Stimulated activated CD8-positive, alpha-beta memory T cell treated with anti-CD3 and anti-CD28 coated beads, Interleukin-7, amount 100 ng/mL, for 48 hours (primary cell): ENCODE measurements around the gene FOXP1.
"Not testable (repeated sequence)": the region's sequence is repeated elsewhere in the genome, so short reads cannot be mapped to it uniquely, and the experiment has no call there.

Source experiments
- DNase-seq, 2 donors: peaks; one replicate each; pipeline ENCODE4 v3.0.0-alpha.2; 2020; ENCODE audit warnings: low read depth in 1 of 2; ENCODE audit errors: extremely low read depth in 1 of 2

Gene FOXP1

DNA sequence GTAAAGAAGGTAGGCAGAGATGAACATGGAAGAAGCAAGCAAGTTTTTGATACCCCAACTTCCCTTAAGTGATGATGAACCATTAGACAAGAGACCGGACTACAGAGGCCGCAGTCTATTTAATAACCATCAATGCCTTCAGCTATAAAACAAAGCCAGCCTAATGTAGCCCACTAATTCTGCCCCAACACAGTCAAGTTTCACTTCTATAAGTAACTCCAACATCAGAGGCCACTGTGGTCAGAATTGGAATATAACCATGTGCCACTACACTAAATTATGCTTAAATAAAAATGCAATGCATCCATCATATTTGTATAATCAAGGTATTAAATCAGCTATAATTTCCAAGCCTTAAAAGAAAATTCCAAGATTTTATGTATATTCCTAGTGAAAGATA, 234.7 kb downstream of the FOXP1 start:
- DNase-seq: no peak

DNA sequence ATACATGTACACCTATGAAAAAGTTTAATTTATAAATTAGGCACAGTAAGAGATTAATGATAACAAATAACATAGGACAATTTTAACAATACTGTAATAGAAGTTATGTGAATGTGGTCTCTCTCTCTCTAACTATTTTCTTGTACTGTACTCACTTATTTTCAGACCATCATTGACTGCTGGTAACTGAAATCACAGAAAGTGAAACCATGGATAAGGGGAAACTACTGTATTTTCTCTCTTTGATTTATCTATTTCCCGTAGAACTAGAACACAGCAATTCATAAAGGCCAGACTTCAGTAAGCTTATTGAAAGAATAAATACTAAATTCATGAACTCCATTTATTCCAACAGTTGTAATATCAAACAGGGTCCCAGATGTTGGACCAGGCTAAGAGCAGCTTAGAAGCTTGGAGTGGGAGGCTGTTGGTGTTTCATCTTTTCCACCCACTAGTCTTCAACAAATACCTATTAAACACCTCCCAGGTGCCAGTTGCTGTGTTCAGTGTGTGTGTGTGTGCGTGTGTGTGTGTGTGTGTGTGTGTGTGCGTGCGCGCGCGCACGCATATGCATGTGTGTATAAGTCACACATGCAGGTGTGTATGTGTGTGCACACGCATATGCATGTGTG, 235.4 kb downstream of the FOXP1 start:
- no peak for DNase-seq

GRCh38 chr3:71346061-71346460, 237.5 kb downstream of the FOXP1 start:
- no peak for DNase-seq

GRCh38 chr3:71345429-71346040, 238.0 kb downstream of the FOXP1 start:
- DNase-seq: no peak

DNA sequence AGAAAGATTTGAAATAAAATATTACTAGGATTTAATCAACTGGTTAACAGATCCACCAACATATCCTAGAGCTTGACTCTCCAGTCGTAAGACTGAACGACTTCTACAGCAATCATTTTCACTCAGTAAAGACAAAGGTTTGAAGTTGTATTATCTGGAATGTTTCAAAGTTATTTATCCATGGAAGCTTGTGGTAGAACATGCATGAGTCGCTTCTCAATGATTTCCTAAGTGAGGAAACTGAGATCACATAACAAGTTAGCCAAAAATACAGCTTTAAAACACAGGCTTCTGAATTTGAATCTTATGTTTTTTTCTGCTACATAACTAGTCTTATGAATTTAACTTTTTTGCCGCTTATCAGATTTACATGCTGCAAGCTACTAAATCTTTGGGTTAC, 241.8 kb downstream of the FOXP1 start:
- DNase-seq: no peak

DNA sequence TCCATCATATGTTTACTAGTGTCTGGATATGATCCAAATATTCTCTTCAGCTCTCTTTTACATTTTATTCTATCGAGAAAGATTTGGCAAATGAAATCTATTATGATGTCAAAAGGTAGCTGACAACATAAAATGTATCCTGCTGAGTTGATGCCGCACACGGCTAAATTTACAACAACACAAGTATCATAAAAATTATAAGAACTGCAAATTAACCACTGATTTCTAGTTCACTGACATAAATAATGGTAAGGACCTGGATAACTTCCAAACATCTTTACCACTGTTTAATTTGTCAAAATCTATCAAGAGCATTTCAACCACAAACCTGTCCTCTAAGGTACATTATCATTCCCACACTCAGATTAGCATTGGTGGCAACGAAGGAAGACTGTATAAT, 244.5 kb downstream of the FOXP1 start:
- DNase-seq: no peak

DNA sequence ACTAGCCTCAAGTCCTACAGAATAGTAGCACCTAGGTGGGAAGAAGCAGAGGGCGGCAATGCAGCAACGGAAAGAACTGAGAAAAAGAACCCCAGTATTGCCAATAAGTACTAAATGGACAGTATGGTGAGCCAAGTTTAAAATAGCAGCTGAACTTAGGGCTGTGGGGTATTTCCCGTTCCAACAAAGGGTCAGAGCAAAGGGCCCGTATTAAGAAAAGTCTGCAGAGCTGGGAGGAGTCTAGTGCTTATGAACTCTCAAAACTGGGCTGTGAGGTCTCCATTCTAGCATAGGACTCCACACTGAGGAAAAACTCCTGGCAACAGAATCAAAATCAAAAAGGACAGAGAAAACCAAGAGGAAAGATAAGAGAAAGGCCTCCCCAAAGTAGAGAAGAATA, 250.7 kb downstream of the FOXP1 start:
- DNase-seq: no peak

GRCh38 chr3:71330909-71331308, 252.6 kb downstream of the FOXP1 start:
- no peak for DNase-seq

GRCh38 chr3:71330505-71330904, 253.0 kb downstream of the FOXP1 start:
- no peak for DNase-seq

- DNase-seq: no peak
Measured at GRCh38 chr3:71329817-71330216, 253.7 kb downstream of the FOXP1 start.

DNA sequence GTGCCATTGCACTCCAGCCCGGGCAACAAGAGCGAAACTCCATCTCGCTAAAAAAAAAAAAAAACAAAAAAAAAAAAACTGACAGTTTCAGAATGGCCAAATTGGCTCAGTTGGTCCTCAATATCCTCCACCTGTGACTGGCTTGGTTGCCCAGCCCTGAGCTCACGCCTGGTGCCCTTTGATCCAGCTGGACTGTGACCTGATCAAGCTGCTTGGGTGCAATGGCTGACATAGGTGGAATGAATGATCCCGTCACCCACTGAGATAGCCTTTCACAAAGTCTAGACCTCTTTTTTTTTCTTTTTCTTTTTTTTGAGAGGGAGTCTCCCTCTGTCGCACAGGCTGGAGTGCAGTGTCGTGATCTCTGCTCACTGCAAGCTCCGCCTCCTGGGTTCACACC, 254.6 kb downstream of the FOXP1 start:
- DNase-seq: no peak

DNA sequence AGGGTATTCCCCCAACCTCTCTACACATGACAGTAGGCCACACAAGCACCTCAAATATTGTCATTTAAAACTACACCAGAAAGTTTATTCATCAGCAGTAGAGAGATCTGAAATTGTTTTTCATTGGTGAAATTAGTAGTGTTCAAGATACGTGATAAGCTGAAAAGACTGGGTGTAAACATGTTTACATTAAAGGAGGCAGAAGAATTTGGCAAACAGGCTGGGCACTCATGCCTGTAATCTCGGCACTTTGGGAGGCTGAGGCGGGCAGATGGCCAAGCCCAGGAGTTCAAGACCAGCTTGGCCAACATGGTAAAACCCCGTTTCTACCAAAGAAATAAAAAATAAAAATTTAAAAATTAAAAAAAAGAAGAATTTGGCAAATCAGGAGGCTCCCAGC, 255.6 kb downstream of the FOXP1 start:
- DNase-seq: no peak

- DNase-seq: no peak
Measured at GRCh38 chr3:71325715-71326114, 257.8 kb downstream of the FOXP1 start.

DNA sequence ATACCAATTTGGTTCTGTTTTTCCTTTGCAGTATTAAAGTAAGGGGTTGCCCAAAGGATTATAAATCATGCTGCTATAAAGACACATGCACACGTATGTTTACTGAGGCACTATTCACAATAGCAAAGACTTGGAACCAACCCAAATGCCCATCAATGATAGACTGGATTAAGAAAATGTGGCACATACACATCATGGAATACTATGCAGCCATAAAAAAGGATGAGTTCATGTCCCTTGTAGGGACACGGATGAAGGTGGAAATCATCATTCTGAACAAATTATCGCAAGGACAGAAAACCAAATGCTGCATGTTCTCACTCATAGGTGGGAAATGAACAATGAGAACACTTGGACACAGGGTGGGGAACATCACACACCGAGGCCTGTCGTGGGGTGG, 259.3 kb downstream of the FOXP1 start:
- DNase-seq: not testable (repeated sequence)

GRCh38 chr3:71323558-71323957, 260.0 kb downstream of the FOXP1 start:
- no peak for DNase-seq

- no peak for DNase-seq
Measured at GRCh38 chr3:71322154-71322553, 261.4 kb downstream of the FOXP1 start.

GRCh38 chr3:71319771-71320170, 263.8 kb downstream of the FOXP1 start:
- DNase-seq: no peak

- no peak for DNase-seq
Measured at GRCh38 chr3:71318458-71318827, 265.1 kb downstream of the FOXP1 start.

- DNase-seq: no peak
Measured at GRCh38 chr3:71317749-71318457, 265.6 kb downstream of the FOXP1 start.

- DNase-seq: no peak
Measured at GRCh38 chr3:71317140-71317539, 266.4 kb downstream of the FOXP1 start.

DNA sequence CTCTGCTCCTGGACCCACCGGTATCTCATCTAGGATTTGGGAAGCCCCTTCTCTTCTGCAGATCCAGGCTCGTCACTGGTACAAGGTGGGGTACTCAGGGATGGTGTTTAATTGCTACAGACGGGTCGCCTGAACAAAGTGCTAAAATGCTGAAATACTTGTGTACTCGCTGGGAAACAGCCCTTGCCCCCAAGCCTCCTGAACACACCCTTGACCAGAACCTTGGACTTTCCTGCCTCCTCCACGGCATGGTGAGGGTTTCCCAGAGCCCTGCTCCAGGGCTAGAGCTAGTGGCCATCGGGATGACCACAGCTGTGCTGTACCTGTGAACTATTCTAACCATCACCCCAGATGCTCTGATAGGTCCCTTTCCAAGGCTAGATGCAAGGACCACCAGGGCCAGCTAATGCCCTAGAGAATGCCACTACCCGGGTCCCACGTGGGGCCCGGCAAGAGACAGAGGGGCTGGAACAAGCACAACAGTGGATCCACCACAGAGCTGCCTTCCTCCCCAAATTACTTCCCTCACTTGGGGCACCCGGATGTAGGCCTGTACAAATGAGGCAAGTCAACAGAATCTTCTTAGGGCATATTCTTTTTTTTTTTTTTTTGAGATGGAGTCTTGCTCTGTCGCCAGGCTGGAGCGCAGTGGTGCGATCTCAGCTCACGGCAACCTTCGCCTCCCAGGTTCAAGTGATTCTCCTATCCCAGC, 267.3 kb downstream of the FOXP1 start:
- no peak for DNase-seq

DNA sequence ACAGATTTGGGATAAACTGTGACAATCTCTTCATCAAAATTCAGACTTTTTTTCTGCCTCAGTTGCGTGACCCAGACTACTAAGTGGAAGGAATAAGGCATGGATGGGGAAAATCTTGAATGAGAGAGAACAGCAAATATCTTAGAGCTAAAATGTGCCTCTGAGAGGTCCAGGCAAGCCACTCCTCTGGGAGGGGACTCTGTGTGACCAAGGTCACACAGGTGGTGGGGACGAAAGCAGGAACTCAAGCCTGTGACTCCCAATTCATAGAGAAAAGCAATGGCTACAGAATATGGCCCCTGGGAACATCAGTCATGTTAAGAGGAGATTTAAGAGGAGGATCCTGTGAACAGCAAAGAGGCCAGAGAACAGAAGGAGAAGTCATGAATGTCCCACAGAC, 268.1 kb downstream of the FOXP1 start:
- DNase-seq: no peak
